Activated B cell treated with CpG ODN at 0.5 μM for 24 hours (primary cell): ENCODE results near the gene ST6GALNAC5. TPM values are rescaled to one million over a fixed set of nuclear protein-coding genes. Genes with fewer than 3 reads are reported as not detected.
"Not testable (repeated sequence)": the region's sequence is repeated elsewhere in the genome, so short reads cannot be mapped to it uniquely, and the experiment has no call there.

Experiments used
- ATAC-seq: fragments of 200-7000 bp; cut with Tn5 transposase; one replicate; pipeline ENCODE4 v1.10.0; 2021; ENCODE audit warnings: low read depth, mild to moderate bottlenecking, moderate library complexity
- CTCF ChIA-PET: fragments of 350-600 bp; sonication (Branson Sonifier 250); formaldehyde crosslinking; loops from one replicate; lab custom pipeline; 2021; ENCODE audit warnings: antibody characterized with exemption; lab: Charles Lee
- POLR2A ChIA-PET: fragments of 350-600 bp; sonication (Branson Sonifier 250); formaldehyde crosslinking; loops from one replicate; lab custom pipeline; 2021; ENCODE audit warnings: antibody characterized with exemption; lab: Charles Lee
- DNase-seq: peaks from one replicate; pipeline ENCODE4 v3.0.0; 2022
- H3K27ac Mint-ChIP-seq: one replicate; pipeline ENCODE4 v1.8.0; 2020; ENCODE audit warnings: mixed read lengths
- H3K27me3 Mint-ChIP-seq: one replicate; pipeline ENCODE4 v1.8.0; 2021; ENCODE audit warnings: mixed read lengths
- H3K36me3 Mint-ChIP-seq: one replicate; pipeline ENCODE4 v1.8.0; 2021; ENCODE audit warnings: low read depth, mixed read lengths
- H3K4me1 Mint-ChIP-seq: one replicate; pipeline ENCODE4 v1.8.0; 2021; ENCODE audit warnings: mixed read lengths
- H3K4me3 Mint-ChIP-seq: one replicate; pipeline ENCODE4 v1.8.0; 2020; ENCODE audit warnings: mild to moderate bottlenecking, mixed read lengths
- H3K9me3 Mint-ChIP-seq: one replicate; pipeline ENCODE4 v1.8.0; 2020; ENCODE audit warnings: mixed read lengths
- intact Hi-C: fragments of 100-400 bp; cut with micrococcal nuclease; formaldehyde crosslinking; loops from one replicate; pipeline ENCODE4 v1.15.1; 2024
- total RNA-seq: library from RNA; stranded (reverse); gene quantifications from 2 replicates; pipeline ENCODE4 v1.2.3, GENCODE V29; 2022
- TF ChIP-seq, protein P1 (sequence below): fragments of 200-600 bp; IDR thresholded peaks from one replicate; pipeline ENCODE4 v1.8.0; 2022; ENCODE audit warnings: antibody characterized with exemption, mild to moderate bottlenecking

The ST6GALNAC5 gene
- total RNA-seq, 1 donor from 2014 or later = not detected

DNA sequence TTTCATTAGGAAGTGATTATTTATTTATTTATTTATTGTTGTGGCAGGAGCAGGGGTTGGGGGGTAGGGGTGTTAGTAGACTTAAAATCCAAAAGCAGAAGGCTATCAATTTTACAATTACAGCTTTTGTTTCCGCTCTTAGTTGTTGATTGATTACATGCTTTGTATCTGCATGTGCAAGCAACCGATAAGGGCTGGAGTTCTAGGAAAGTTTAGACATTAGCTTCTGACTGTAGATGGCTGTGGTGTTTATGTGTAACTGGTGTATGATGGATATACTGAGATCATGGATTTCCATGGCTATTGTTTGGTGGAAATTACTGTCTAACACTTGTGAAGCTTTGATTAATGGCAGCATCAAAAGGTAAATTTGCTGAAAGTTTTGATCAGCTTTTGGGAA is 2.8 kb downstream of the ST6GALNAC5 start:
- TF ChIP-seq, protein P1, sequence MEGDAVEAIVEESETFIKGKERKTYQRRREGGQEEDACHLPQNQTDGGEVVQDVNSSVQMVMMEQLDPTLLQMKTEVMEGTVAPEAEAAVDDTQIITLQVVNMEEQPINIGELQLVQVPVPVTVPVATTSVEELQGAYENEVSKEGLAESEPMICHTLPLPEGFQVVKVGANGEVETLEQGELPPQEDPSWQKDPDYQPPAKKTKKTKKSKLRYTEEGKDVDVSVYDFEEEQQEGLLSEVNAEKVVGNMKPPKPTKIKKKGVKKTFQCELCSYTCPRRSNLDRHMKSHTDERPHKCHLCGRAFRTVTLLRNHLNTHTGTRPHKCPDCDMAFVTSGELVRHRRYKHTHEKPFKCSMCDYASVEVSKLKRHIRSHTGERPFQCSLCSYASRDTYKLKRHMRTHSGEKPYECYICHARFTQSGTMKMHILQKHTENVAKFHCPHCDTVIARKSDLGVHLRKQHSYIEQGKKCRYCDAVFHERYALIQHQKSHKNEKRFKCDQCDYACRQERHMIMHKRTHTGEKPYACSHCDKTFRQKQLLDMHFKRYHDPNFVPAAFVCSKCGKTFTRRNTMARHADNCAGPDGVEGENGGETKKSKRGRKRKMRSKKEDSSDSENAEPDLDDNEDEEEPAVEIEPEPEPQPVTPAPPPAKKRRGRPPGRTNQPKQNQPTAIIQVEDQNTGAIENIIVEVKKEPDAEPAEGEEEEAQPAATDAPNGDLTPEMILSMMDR = no peak
- H3K27ac Mint-ChIP-seq = no peak overlapping the region

DNA sequence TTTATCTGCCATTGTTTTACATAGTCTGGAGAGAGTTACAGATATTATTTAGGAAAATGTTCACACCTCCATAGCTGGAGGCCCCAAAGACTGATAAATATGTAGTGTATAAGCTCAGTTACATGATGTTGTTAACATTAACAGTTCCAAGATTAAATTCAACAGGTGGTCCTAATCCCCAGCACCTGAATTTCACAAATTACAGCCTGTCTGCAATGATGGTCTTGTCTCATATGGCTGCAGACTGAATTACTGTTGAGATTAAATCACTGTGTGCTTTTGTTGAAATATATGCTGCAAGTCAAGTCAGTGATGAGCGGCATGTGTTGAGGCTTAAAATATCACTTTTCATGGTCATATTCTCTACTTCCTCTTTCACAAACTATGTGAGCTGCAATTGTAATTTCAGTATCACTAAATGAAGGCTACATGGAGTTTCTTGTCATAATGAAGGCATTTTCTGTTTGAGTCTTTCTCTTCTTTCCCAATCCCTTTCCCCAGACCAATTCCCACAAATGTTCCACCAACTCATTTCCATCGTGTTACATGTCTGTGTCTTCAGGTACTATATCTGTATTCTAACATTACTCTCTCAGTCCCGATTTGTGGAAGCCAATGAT is 4.2 kb downstream of the ST6GALNAC5 start:
- Mint-ChIP-seq H3K27me3 (peaks cover 19% of the 10 kb centered on the region), H3K4me1 (peaks cover 9% of the 10 kb centered on the region)
- no peak for ATAC-seq

More for the DNA sequence above, 2.8 kb downstream of the ST6GALNAC5 start:
- intact Hi-C loops = no loop called here
- H3K36me3 Mint-ChIP-seq = no peaks in the 10 kb centered on the region
- DNase-seq (no peak), ATAC-seq (no peak)
- no peak overlapping the region for H3K4me3 Mint-ChIP-seq
- H3K9me3 Mint-ChIP-seq = peaks cover 3% of the 10 kb centered on the region
- peaks cover 33% of the 10 kb centered on the region for H3K27me3 Mint-ChIP-seq
- H3K4me1 Mint-ChIP-seq = peaks cover 9% of the 10 kb centered on the region
- CTCF ChIA-PET = no interaction called here
- POLR2A ChIA-PET = no interaction called here

DNA sequence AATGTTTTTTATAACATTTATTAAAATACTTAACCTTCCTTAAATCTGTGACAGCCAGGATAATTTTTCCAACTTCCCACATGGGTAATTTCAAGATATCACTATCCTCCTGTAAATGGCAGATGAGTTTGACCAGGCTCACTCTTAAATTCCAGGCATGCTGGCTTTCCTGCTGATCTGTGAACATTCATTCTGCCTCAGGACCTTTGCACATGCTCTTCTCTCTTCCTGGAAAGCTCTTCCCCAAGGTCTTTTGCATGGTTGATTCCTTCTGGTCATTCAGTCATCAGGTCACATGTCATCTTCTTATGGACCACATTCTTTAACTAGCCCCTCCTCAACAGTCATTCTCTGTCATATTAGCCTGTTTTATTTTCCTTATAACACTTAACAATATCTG is 5.7 kb downstream of the ST6GALNAC5 start:
- no peak for DNase-seq
- ChIA-PET POLR2A (no interaction called here), CTCF (no interaction called here)
- intact Hi-C loops = no loop called here
- no peak for ATAC-seq
- TF ChIP-seq, protein P1 = no peak
- Mint-ChIP-seq H3K36me3 (no peaks in the 10 kb centered on the region), H3K4me3 (no peak overlapping the region), H3K27ac (no peak overlapping the region), H3K4me1 (peaks cover 4% of the 10 kb centered on the region), H3K9me3 (peaks cover 3% of the 10 kb centered on the region), H3K27me3 (peaks cover 17% of the 10 kb centered on the region)

More for the DNA sequence above, 4.2 kb downstream of the ST6GALNAC5 start:
- intact Hi-C loops = no loop called here
- ChIA-PET POLR2A (no interaction called here), CTCF (no interaction called here)
- no peak for DNase-seq
- H3K4me3 Mint-ChIP-seq = no peak overlapping the region
- H3K9me3 Mint-ChIP-seq = peaks cover 3% of the 10 kb centered on the region
- no peaks in the 10 kb centered on the region for H3K36me3 Mint-ChIP-seq
- TF ChIP-seq, protein P1 = no peak
- H3K27ac Mint-ChIP-seq = no peak overlapping the region

DNA sequence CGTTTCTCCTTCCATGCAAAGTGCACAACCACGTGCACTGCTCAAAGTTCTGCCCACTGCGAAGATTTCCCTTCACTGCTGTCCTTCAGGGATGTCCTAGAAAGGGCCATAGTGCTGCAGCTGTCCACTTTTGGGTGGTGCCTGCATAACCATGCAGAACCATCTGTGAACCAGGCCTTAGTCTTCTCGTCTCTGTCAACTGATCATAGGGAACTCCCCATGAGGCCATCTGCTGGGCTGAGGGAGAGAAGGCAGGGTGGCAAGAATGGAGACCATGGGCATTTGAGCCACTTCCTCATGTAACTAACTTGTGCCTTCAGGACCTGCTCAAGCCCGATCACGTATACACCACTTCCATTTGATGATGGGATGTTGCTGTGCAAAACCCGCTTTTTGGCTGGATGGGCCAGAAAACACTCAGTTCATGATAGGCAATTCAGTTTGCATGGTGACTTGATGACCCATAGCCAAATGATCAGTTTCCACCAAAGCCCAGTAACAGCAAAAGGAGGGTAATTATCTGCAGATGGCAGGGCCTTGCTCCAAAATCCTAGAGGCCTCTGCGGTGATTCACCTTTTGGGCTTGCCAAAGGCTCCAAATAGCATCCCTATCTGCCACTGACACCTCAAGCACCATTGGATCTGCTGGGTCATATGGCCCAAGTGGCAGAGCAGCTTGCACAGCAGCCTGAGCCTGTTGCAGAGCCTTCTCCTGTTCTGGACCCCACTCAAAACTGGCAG is 9.5 kb downstream of the ST6GALNAC5 start:
- intact Hi-C loops = no loop called here
- ChIA-PET CTCF (no interaction called here), POLR2A (no interaction called here)
- no peak for DNase-seq
- Mint-ChIP-seq H3K4me1 (no peaks in the 10 kb centered on the region), H3K4me3 (no peak overlapping the region), H3K27ac (no peak overlapping the region), H3K27me3 (peaks cover 4% of the 10 kb centered on the region), H3K9me3 (peaks cover 3% of the 10 kb centered on the region), H3K36me3 (no peaks in the 10 kb centered on the region)
- TF ChIP-seq, protein P1 = no peak
- ATAC-seq = no peak

DNA sequence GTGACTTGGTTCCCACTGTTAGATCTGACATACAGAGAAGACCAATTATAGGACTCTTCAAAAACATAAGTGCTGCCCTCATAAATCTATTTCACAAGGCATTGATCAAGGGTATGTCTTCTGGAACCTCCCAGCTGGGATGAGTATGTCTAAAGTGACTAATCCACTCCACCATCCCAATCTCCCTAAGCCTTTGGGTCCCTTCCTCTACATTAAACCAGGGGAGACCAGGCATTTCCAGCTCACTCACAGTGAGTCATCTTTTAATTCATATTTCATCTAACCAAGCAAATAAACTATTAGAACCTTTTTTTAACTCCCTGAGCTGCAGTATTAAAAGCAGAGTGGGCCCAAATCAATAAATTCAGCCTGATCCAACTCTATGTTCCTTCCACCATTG is 11.7 kb downstream of the ST6GALNAC5 start:
- H3K27ac Mint-ChIP-seq = not testable (repeated sequence)

More for the DNA sequence above, 11.7 kb downstream of the ST6GALNAC5 start:
- H3K36me3 Mint-ChIP-seq, H3K9me3 Mint-ChIP-seq, H3K4me1 Mint-ChIP-seq, H3K27me3 Mint-ChIP-seq, POLR2A ChIA-PET, intact Hi-C loops, CTCF ChIA-PET, ATAC-seq, H3K4me3 Mint-ChIP-seq, DNase-seq: not testable (repeated sequence)
